HepG2 (cell line): ENCODE measurements around the gene ZNF800. TPM values are rescaled to one million over a fixed set of nuclear protein-coding genes. Genes with fewer than 3 reads are reported as not detected.

Source experiments
- ATAC-seq: fragments of 200-7000 bp; cut with Tn5 transposase; 3 replicates; pipeline ENCODE4 v1.9.1; 2020; ENCODE audit warnings: mild to moderate bottlenecking, moderate library complexity
- BruUV-seq: library from RNA; stranded (reverse); fragments of 400-500 nt; replicated peaks from 2 replicates; lab custom pipeline; 2021; lab: Mats Ljungman, UMichigan
- CTCF ChIA-PET: fragments of 300-600 bp; formaldehyde crosslinking; extraction: SDS; loops from one replicate; lab custom pipeline; 2021; ENCODE audit warnings: low total read pairs, inconsistent platforms, low intra/inter-chr PET ratio; lab: Yijun Ruan, JAX
- POLR2A ChIA-PET: fragments of 350-600 bp; sonication (Branson Sonifier 250); formaldehyde crosslinking; loops from one replicate; lab custom pipeline; 2020; ENCODE audit warnings: antibody characterized with exemption, inconsistent platforms; lab: Yijun Ruan, JAX
- DNase-seq: peaks from one replicate; pipeline ENCODE4 v3.0.0-alpha.2; 2015; ENCODE audit warnings: low spot score
- FAIRE-seq: peaks from 3 replicates; lab custom pipeline; 2011; peaks lifted over from hg19 to GRCh38; lab: Jason Lieb, UNC
- H2AFZ ChIP-seq: one replicate; pipeline ENCODE4 v1.6.1; 2011; ENCODE audit warnings: low read length, inconsistent platforms
- H3K27ac ChIP-seq: fragments of 300-600 bp; 3 replicates; pipeline ENCODE4 v1.8.0; 2011; ENCODE audit warnings: mixed run types, mild to moderate bottlenecking, mixed read lengths, low read length, inconsistent platforms; ENCODE audit not compliant: insufficient read depth; ENCODE audit errors: extremely low read length
- H3K27me3 ChIP-seq, 2 experiments: fragments of 200-600 bp in 1 of 2; 2 replicates in 1 of 2; 3 replicates in 1 of 2; pipeline versions ENCODE4 v1.6.0 to v1.8.0; 2011; ENCODE audit warnings: low read length in 2 of 2, mild to moderate bottlenecking in 2 of 2, moderate library complexity in 2 of 2, inconsistent platforms in 1 of 2; ENCODE audit not compliant: insufficient read depth in 2 of 2, control insufficient read depth in 1 of 2
- H3K36me3 ChIP-seq, 2 experiments: fragments of 200-600 bp in 1 of 2; replicated peaks in 1 of 2; 2 replicates in 1 of 2; 3 replicates in 1 of 2; pipeline versions ENCODE4 v1.5.1 to v1.8.0; 2011; ENCODE audit warnings: low read length in 2 of 2, inconsistent platforms in 1 of 2; ENCODE audit not compliant: insufficient read depth in 2 of 2, control insufficient read depth in 1 of 2
- H3K4me1 ChIP-seq: 2 replicates; pipeline ENCODE4 v1.5.1; 2012; ENCODE audit warnings: low read length, inconsistent platforms; ENCODE audit not compliant: insufficient read depth
- H3K4me2 ChIP-seq: 2 replicates; pipeline ENCODE4 v1.6.0; 2011; ENCODE audit warnings: low read depth, low read length, inconsistent platforms
- H3K4me3 ChIP-seq, 3 experiments: fragments of 200-600 bp in 1 of 3; sonication (generic), shearing (Covaris generic) in 1 of 3; replicated peaks in 1 of 3; 2 replicates each; pipeline ENCODE4 v1.5.1; 2011 to 2016; ENCODE audit warnings: low read length in 3 of 3, inconsistent platforms in 2 of 3, low read depth in 2 of 3, mild to moderate bottlenecking in 2 of 3, control low read depth in 1 of 3, mixed read lengths in 1 of 3; ENCODE audit not compliant: insufficient read depth in 1 of 3
- H3K79me2 ChIP-seq: one replicate; pipeline ENCODE4 v1.6.1; 2011; ENCODE audit warnings: low read length, inconsistent platforms; ENCODE audit not compliant: insufficient read depth
- H3K9ac ChIP-seq: 2 replicates; pipeline ENCODE4 v1.6.0; 2011; ENCODE audit warnings: mild to moderate bottlenecking, low read depth, low read length, inconsistent platforms; ENCODE audit not compliant: insufficient read depth
- H3K9me3 ChIP-seq: 2 replicates; pipeline ENCODE4 v1.5.1; 2012; ENCODE audit warnings: mild to moderate bottlenecking, low read length
- H4K20me1 ChIP-seq: 2 replicates; pipeline ENCODE4 v1.6.0; 2011; ENCODE audit warnings: inconsistent platforms, mild to moderate bottlenecking, low read length, moderate library complexity; ENCODE audit not compliant: insufficient read depth
- ARNT ChIP-seq: fragments of 450-650 bp; IDR thresholded peaks from 2 replicates; pipeline ENCODE4 v1.6.1; 2017
- CCAR2 ChIP-seq: fragments of 200-400 bp; formaldehyde crosslinking; optimal IDR thresholded peaks from 2 replicates; pipeline ENCODE3; 2018; ENCODE audit warnings: low read depth, mild to moderate bottlenecking, low read length, moderate library complexity
- ISX ChIP-seq: sonication (generic); formaldehyde crosslinking; conservative IDR thresholded peaks from 2 replicates; pipeline ENCODE4 v1.5.0; 2020; ENCODE audit warnings: missing genetic modification reagents
- RBM39 ChIP-seq: fragments of 200-400 bp; formaldehyde crosslinking; IDR thresholded peaks from one replicate; pipeline ENCODE4 v1.6.1; 2018; ENCODE audit warnings: antibody characterized with exemption, mild to moderate bottlenecking, low read depth, low read length; ENCODE audit not compliant: poor library complexity, severe bottlenecking
- ZBTB1 ChIP-seq: sonication (generic); formaldehyde crosslinking; IDR thresholded peaks from 2 replicates; pipeline ENCODE4 v1.4.0; 2020; ENCODE audit warnings: missing genetic modification reagents, borderline replicate concordance
- ZNF138 ChIP-seq: sonication (generic); formaldehyde crosslinking; IDR thresholded peaks from 2 replicates; pipeline ENCODE4 v1.5.0; 2020; ENCODE audit warnings: mild to moderate bottlenecking, low read depth, missing genetic modification reagents
- ZNF713 ChIP-seq: sonication (generic); formaldehyde crosslinking; IDR thresholded peaks from 2 replicates; pipeline ENCODE4 v1.4.0; 2020; ENCODE audit warnings: mild to moderate bottlenecking, missing genetic modification reagents
- ZNF737 ChIP-seq: sonication (generic); formaldehyde crosslinking; IDR thresholded peaks from 2 replicates; pipeline ENCODE4 v1.5.0; 2020; ENCODE audit warnings: missing genetic modification reagents, mild to moderate bottlenecking, borderline replicate concordance
- WGBS: methylation state at CpG from one replicate; pipeline ENCODE4 v1.1.6; 2017; ENCODE audit warnings: low lambda C conversion rate; 5-methylcytosine and 5-hydroxymethylcytosine counted together
- in situ Hi-C: cut with HindIII; loops from 2 replicates; pipeline ENCODE4 v1.10.0; 2017; ENCODE audit warnings: low pct_unique_long_range_greater_than_20kb; ENCODE audit not compliant: extremely low pct_ligation_motif_present
- intact Hi-C: fragments of 100-400 bp; cut with micrococcal nuclease; formaldehyde crosslinking; loops from one replicate; pipeline ENCODE4 v1.10.0; 2022; ENCODE audit not compliant: unreplicated experiment
- polyA plus RNA-seq, 8 experiments: library from polyadenylated mRNA; depleted of rRNA in 3 of 8; stranded (reverse) in 7 of 8; unstranded in 1 of 8; fragments of >200 nt; fragmentation: Illumina TruSeq in 4 of 8; extraction: Trizol in 4 of 8; gene quantifications; 2 replicates each; pipeline versions ENCODE4 v1.2.1 to v1.2.3, GENCODE V29; 2011 to 2016; ENCODE audit warnings: low read depth in 4 of 8, missing spikeins in 1 of 8, mixed read lengths in 1 of 8; ENCODE audit not compliant: insufficient read depth in 1 of 8
- total RNA-seq, 5 experiments: library from RNA; depleted of rRNA; stranded (reverse); fragments of >200 nt; fragmentation: Illumina TruSeq; extraction: Trizol; gene quantifications; 2 replicates each; pipeline ENCODE4 v1.2.3, GENCODE V29; 2016; ENCODE audit warnings: low read depth in 1 of 5
- TF ChIP-seq, protein P1 (sequence below): sonication (generic); formaldehyde crosslinking; IDR thresholded peaks from 2 replicates; pipeline ENCODE4 v1.8.1; 2023; ENCODE audit warnings: mild to moderate bottlenecking, missing genetic modification reagents, borderline replicate concordance
- TF ChIP-seq, protein P2 (sequence below): sonication (generic); formaldehyde crosslinking; IDR thresholded peaks from 2 replicates; pipeline ENCODE4 v1.5.1; 2020; ENCODE audit warnings: mild to moderate bottlenecking, missing genetic modification reagents, moderate library complexity
- TF ChIP-seq, protein P3 (sequence below): IDR thresholded peaks from 2 replicates; pipeline ENCODE4 v1.6.1; 2016

The ZNF800 gene
- total and polyA plus RNA-seq, 2 of the 13 experiments (the other 11 are each of a cell fraction or from before 2014, with no cell fraction given) = 7.1 to 12.7 TPM

DNA sequence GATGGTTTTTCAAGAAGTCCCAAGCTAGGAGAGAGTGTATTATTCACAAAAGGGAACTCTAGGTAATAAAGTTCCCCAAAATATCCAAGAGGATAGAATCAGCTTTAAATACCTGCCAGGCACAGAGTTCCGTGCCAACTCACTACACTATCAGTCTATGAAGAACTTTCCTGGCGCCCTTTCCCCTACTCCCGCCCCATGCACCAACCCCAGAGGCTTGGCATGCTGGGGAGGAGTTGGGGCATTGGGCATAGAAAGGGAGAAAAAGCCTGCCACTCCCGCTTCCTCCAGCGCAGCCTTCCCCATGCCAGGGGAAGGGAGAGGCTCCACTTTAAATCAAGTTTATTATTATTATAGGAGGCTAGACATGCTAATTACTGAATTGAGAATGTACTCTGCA, 54.9 kb downstream of the ZNF800 start:
- Histone ChIP-seq H3K9me3 (no peaks in the 10 kb centered on the region), H3K36me3 (no peaks in the 10 kb centered on the region), H3K4me3 (no peak overlapping the region), H3K27me3 (no peaks in the 10 kb centered on the region; a peak in 2 of 5 replicates), H2AFZ (no peak overlapping the region), H3K27ac (no peak overlapping the region), H4K20me1 (no peaks in the 10 kb centered on the region), H3K79me2 (no peaks in the 10 kb centered on the region), H3K4me2 (no peak overlapping the region), H3K4me1 (no peaks in the 10 kb centered on the region), H3K9ac (no peak overlapping the region)
- no peak for DNase-seq
- TF ChIP-seq ZNF713 (CRISPR knock-in tag) (no peak), ISX (CRISPR knock-in tag) (no peak), CCAR2 (no peak), ZNF737 (no peak), RBM39 (no peak), ARNT (no peak), ZNF138 (CRISPR knock-in tag) (no peak)
- TF ChIP-seq, protein P1, sequence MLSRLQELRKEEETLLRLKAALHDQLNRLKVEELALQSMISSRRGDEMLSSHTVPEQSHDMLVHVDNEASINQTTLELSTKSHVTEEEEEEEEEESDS (CRISPR knock-in tag) = no peak
- no TSS peak for BruUV-seq
- intact Hi-C loops (no loop called here), in situ Hi-C loops (no loop called here)
- CTCF ChIA-PET = no interaction called here
- POLR2A ChIA-PET = no interaction called here
- ATAC-seq = no peak
- no peak for FAIRE-seq
- WGBS = 0% methylated on average over 4 of the region's 5 CpGs

DNA sequence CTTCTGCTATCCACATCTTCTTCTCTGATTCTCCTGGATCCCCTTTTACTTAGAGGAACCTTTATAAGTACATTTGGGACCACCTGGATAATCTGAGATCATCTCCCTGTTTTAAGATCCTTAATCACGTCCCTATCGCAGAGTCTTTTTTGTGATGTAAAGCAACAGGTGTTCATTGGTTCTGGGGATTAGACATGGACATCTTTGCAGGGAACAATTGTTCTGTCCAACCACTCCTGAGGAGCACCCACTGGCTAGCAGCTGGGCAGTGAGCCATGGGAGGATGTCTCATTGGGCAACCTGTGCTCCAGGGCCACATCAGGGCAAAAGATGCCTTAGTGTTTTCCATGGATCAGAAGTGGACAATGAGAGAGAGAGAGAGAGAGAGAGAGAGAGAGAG, 56.0 kb downstream of the ZNF800 start:
- CTCF ChIA-PET = no interaction called here
- ATAC-seq = no peak
- DNase-seq = no peak
- TF ChIP-seq, protein P2, sequence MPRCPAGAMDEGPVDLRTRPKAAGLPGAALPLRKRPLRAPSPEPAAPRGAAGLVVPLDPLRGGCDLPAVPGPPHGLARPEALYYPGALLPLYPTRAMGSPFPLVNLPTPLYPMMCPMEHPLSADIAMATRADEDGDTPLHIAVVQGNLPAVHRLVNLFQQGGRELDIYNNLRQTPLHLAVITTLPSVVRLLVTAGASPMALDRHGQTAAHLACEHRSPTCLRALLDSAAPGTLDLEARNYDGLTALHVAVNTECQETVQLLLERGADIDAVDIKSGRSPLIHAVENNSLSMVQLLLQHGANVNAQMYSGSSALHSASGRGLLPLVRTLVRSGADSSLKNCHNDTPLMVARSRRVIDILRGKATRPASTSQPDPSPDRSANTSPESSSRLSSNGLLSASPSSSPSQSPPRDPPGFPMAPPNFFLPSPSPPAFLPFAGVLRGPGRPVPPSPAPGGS (CRISPR knock-in tag) = no peak
- TF ChIP-seq ZBTB1 (CRISPR knock-in tag) = no peak
- TF ChIP-seq, protein P3, sequence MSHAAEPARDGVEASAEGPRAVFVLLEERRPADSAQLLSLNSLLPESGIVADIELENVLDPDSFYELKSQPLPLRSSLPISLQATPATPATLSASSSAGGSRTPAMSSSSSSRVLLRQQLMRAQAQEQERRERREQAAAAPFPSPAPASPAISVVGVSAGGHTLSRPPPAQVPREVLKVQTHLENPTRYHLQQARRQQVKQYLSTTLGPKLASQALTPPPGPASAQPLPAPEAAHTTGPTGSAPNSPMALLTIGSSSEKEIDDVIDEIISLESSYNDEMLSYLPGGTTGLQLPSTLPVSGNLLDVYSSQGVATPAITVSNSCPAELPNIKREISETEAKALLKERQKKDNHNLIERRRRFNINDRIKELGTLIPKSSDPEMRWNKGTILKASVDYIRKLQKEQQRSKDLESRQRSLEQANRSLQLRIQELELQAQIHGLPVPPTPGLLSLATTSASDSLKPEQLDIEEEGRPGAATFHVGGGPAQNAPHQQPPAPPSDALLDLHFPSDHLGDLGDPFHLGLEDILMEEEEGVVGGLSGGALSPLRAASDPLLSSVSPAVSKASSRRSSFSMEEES (CRISPR knock-in tag) = no peak
- no peaks in the 10 kb centered on the region; a peak in 2 of 5 replicates for H3K27me3 ChIP-seq
- BruUV-seq = no TSS peak
- no peaks in the 10 kb centered on the region for H3K36me3 ChIP-seq
- in situ Hi-C loops = no loop called here
- H3K27ac ChIP-seq = no peak overlapping the region
- H3K79me2 ChIP-seq = no peaks in the 10 kb centered on the region
- WGBS = 63% methylated on average over 2 of the region's 2 CpGs
- no peak overlapping the region for H3K4me3 ChIP-seq
- no peak overlapping the region for H3K9ac ChIP-seq
- H4K20me1 ChIP-seq = no peaks in the 10 kb centered on the region
- POLR2A ChIA-PET = no interaction called here
- no peak overlapping the region for H2AFZ ChIP-seq
- no peaks in the 10 kb centered on the region for H3K4me1 ChIP-seq
- intact Hi-C loops = no loop called here
- no peak for FAIRE-seq
- H3K9me3 ChIP-seq = no peaks in the 10 kb centered on the region
- H3K4me2 ChIP-seq = no peak overlapping the region
